Subcutaneous adipose tissue (tissue), 4 donors: ENCODE data around the gene CRLF1. TPM values are rescaled to one million over a fixed set of nuclear protein-coding genes. Genes with fewer than 3 reads are reported as not detected.

Experiments used
- total RNA-seq, 4 donors: library from RNA; depleted of rRNA; stranded (reverse); fragments of >200 nt; gene quantifications; one replicate each; pipeline ENCODE4 v1.1.0, GENCODE V29; 2016
- TF ChIP-seq, protein P1 (sequence below): fragments of 450-650 bp; IDR thresholded peaks from one replicate; pipeline ENCODE4 v1.5.1; 2016; ENCODE audit warnings: low read depth, mild to moderate bottlenecking, control low read depth, antibody characterized with exemption, moderate library complexity

CRLF1 gene
- total RNA-seq, 4 donors from 2014 or later = 28.5 to 117 (median 84.3) TPM

DNA sequence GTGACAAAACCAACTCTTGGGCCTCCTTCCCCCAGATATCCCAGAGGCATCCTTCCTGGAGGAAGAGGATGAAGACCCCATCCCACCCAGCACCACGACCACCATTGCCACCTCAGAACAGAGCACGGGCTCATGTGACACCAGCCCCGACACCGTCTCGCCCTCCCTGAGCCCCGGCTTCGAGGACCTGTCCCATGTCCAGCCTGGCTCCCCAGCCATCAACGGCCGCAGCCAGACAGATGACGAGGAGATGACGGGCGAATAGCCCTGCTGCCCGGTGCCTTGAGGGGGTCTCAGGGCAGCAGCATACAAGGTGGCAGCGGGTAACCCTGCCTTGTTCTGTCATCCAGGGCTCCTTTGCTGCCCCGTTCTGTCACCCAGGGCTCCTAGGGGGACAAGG lies 38.2 kb downstream of the CRLF1 start:
- TF ChIP-seq, protein P1, sequence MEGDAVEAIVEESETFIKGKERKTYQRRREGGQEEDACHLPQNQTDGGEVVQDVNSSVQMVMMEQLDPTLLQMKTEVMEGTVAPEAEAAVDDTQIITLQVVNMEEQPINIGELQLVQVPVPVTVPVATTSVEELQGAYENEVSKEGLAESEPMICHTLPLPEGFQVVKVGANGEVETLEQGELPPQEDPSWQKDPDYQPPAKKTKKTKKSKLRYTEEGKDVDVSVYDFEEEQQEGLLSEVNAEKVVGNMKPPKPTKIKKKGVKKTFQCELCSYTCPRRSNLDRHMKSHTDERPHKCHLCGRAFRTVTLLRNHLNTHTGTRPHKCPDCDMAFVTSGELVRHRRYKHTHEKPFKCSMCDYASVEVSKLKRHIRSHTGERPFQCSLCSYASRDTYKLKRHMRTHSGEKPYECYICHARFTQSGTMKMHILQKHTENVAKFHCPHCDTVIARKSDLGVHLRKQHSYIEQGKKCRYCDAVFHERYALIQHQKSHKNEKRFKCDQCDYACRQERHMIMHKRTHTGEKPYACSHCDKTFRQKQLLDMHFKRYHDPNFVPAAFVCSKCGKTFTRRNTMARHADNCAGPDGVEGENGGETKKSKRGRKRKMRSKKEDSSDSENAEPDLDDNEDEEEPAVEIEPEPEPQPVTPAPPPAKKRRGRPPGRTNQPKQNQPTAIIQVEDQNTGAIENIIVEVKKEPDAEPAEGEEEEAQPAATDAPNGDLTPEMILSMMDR = no peak

- TF ChIP-seq, protein P1 = no peak
Observed at GRCh38 chr19:18566953-18567352, 39.6 kb downstream of the CRLF1 start.

DNA sequence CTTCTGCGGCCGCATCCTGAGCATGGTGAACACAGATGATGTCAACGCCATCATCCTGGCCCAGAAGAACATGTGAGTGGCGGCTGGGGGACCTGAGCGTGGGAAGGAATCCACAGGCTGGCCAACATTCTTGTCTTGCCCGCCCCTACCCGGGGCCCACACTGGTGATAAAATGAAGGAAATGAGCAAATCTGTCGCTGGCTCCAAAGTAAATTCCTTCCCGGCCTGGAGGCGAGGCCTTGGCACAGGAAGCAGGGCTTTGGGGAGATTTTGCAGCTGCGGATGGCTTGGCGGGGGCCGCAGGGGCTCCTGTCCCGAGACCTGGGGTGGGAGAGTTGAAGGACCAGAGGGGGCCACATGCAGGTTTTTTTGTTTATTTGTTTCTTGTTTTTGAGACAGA lies 44.5 kb downstream of the CRLF1 start:
- TF ChIP-seq, protein P1 = no peak

- TF ChIP-seq, protein P1 = no peak
Observed at GRCh38 chr19:18559685-18560084, 46.9 kb downstream of the CRLF1 start.

DNA sequence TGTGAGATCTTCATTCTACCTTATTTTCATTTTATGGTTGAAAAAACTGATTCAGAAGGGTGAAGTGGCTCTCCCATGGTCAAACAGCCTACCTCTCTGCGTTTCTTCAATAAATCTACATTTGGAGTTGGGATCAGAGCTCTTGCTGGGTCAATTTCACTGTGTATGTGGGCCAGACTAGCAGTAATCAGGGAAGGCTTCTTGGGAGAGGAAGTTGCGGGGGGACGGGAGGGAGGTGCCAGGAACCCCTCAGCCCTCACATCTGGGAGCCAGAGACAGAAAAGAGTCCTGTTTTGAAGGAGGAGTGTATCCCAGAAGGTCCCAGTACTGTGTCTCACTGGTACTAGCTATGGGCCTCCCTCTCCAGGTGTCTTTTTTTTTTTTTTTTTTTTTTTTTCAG lies 48.0 kb downstream of the CRLF1 start:
- TF ChIP-seq, protein P1 = no peak

GRCh38 chr19:18558202-18558555 lies 48.4 kb downstream of the CRLF1 start:
- TF ChIP-seq, protein P1 = no peak

DNA sequence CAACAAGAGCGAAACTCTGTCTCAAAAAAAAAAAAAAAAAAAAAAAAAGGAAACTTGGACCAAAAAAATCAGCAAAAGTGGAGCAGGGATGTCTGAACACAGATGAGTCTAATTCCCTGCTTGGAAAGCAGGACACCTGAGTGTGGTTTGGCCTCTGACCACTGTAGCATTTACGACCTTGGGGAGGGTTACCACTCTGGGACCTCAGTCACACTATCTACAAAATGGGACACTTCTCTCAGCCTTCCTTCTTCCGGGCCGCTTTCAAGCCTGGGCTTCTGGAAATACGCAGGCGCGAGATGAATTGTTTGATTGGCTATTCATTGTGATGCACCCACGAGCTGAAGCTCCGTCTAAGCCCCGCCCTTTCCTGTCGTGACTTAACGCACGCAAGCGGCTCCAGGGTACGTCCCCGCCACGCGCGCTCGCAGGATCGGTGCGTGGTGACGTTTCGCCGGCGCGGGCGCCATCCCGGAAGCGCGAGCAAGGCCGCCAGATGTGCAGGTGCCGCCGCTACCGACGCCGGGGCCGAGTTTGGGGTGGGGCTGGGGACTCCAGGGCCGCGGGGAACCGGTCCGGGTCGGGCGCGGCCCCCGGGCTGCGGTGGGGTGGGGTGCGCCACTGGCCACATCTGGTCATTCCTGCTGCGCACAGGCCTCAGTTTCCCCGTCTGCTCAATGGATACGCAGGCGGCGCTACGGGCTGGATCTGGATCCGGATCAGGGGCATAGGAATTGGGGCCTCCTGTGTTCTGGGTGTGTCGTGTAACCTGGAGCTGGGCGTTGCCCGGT lies 49.0 kb downstream of the CRLF1 start, which contains the start of gene KXD1:
Gene KXD1 (plus strand): TSS at position 460 of the 791 bp plus-strand sequence. CDS start 4,187 bp downstream, outside the sequence.
- TF ChIP-seq, protein P1 = no peak
